CD4-positive, alpha-beta T cell treated with Interleukin-4 for 1 hour (primary cell): ENCODE data around the gene PNMA8C.

Source experiments
- DNase-seq, 2 donors: peaks; one replicate each; pipeline ENCODE4 v3.0.0-alpha.2; 2020 to 2022

Gene PNMA8C

DNA sequence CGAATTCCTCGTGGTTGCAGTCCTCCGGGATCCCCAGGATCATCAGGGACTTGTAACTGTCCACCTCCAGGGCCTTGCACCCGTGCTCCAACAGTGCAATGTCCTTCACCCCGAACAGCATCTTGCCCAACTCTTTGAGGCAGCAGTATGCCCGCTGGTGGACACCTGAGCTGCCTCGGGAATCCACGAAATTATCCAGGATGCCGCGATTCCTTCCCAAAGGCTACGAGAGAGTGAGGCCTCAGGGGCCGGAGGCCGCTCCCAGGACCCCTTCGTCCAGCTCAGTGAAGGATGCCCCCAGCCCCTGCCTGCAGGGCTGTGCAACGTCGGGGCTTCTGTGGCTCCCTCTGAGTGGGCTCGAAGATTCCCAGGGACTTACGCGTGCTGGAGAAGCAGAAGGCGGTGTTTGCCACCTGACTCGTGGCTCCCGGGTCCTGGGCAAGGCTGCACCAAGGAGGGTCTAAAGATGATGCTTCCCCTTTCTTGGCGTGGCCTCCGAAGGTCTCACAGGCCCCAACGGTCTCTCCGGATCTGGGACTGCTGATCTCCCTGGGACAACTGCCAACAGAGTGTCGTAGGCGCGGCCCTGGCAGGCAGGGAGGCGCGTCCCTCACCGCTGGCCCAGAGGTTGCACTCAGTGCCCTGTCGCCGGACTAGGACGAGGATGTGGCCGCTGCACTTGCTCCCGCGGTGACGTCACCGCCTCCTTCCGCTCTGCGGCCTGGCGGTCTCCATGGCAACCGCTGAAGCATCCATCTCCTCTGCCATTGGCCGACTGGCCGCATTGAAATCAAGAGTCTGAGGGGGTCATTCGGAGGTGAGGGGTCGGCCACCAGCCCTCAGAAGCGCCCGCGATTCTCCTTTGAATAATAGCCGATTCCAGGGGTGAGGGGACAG is at the start of gene PNMA8C:
Gene PNMA8C (minus strand): TSS at position 698 of the 897 bp plus-strand sequence. CDS start 577 bp downstream, at position 121.
- DNase-seq: peak; percentile 56 to 78

GRCh38 chr19:46475986-46476385 is 47.2 kb upstream of the PNMA8C start:
- no peak for DNase-seq

GRCh38 chr19:46474211-46474610 is 45.5 kb upstream of the PNMA8C start:
- no peak for DNase-seq

DNA sequence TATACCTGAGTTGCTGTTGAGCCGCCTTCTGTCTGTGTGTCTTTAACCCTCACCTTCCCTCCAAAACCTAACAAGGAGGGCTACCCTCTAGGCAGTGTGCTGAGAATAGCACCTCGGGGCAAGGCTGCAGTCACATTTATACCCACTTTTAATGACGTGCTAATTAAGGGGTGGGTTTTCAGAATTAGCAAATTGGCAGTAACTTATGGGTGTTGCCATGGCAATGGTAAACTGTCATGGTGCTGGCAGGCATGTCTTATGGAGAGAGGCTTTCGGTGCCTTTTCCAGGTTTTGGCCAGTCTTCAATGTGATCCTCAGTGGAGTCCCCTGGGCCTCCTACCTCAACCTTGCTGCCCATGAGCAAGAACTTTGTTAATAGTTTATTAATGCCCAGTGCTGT is 43.9 kb upstream of the PNMA8C start:
- DNase-seq: no peak

DNA sequence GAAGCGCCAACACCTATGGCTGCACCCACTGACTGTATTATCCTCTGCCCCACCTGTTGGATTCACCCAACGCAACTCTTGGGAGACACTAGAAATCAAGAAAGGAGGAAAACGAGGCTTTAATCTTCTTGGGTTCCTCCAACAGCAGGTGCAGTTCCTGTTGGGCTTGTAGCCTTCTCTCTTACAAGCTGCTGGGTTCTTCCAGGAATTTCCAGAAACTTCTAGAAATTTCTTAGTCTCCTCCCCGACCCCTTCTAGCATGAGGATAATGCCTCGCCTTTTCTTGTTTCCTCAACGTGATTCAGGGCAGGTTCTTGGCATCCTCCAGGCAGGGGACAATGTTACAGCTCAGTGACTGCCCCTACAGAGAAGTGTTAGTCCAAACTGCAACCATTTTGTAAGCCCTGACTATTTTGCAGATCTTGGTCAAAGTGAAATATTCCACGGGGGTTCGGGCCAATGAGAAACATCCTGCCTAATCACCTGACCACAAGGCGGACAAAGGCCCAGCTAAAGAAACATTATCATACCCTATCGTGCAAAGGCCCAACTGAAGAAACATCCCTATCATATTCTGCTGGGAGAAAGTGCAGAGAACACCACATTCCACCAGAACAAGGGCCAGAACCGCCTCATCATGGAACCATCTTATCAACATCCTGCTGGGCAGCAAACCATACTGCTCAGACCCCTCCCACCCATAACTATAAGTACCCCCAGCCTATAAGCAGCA is 43.2 kb upstream of the PNMA8C start:
- DNase-seq: no peak

- DNase-seq: peak in 1 of 2 donors; percentile 36
Observed at GRCh38 chr19:46471116-46471733, 42.5 kb upstream of the PNMA8C start, which contains the start of gene PNMA8A. Gene PNMA8A (minus strand): TSS chr19:46471563. CDS start chr19:46471035, 528 bp downstream.

- no peak for DNase-seq
Observed at GRCh38 chr19:46470376-46470775, 41.6 kb upstream of the PNMA8C start.

DNA sequence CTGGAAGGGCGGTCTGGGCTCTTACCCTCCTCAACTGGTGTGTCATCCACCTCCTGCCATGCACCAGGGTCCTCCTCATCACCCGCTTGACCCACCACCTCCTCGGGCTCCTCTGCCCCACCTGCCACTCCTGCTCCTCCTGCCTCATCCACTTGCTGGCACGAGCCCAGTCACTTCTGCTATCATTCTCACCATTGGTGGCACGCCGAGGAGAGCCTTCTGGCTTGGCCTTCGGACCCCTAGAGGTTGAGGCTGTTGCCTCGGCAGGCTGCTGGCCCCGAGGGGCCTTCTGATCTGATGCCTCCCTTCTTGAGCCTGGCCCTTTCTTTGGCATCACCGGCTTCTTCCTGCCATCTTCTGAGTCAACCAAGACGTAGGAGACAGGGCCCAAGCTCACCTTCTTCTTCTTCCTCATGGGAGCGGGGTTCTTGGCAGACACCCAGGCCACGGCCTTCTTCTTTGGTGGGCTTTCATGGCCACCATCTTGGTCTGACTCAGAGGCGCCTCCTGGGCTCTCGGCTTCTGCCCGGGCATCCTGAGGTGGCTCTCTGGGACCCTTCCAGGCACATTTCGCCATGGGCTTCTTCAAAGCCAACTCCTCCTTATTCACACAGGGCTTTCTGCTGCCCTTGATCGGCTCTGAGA is 40.9 kb upstream of the PNMA8C start:
- no peak for DNase-seq

DNA sequence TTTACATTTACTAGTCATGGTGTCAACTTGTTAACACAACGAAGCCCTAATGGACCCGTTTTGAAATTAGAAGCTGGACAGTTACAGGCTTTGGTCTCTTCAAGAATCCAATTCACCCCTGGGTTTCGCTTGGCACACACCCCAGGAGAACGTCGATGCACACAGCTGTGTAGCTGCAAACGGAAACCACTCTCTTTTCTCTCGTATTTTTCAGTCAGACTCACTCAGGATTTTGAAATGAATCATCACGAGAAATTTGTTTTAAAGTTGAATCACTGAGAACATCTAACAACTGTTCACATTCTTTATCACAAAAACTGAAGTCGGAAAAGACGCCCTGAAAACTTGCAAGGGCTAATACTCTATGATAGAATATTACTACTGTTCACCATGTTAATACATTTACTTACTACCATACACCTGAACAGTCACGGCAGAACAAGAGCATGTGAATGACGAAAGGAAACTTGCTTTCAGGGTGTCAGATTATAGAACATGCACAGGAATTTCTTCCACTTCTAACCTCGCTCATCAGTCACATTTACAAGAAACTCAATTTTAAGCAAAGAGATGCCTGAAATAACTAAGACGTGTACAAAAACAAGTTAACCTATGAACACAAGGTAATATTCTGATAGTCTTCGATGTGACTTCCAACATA is 37.9 kb upstream of the PNMA8C start:
- no peak for DNase-seq

- DNase-seq: no peak
Observed at GRCh38 chr19:46463516-46463915, 34.8 kb upstream of the PNMA8C start.

DNA sequence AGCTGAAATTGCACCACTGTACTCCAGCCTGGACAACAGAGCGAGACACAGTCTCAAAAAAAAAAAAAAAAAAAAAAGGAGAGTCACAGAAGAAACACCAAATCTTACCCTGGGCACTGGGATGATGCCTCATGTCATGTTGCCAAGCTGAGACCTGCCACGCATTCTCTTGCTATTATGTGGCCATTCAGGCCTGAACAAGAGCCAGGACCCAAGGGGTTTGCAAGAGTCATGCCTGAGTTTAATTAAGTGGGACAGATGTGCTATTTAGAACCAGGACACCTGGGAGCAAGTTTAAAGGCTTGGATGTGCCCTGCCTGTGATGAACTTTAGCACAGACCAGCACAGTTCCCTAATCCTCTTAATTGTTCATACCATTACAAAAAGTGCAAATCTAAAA is 32.8 kb upstream of the PNMA8C start:
- DNase-seq: no peak

GRCh38 chr19:46460981-46461380 is 32.2 kb upstream of the PNMA8C start:
- no peak for DNase-seq

GRCh38 chr19:46460055-46460454 is 31.3 kb upstream of the PNMA8C start:
- no peak for DNase-seq

DNA sequence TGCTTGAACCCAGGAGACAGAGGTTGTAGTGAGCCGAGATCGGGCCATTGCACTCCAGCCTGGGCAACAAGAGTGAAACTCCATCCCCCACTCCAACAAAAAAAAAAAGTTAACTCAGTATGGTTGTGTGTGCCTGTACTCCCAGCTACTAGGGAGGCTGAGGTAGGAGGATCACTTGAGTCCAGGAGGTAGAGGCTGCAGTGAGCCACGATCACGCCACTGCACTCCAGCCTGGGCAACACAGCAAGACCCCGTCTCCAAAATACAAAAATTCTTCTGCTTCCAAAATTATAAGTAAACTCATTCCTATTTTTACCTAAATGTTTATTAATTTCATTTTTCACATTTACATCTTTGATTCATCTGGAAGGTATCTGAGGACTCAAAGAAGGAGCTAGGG is 28.2 kb upstream of the PNMA8C start:
- DNase-seq: no peak

- DNase-seq: no peak
Observed at GRCh38 chr19:46454244-46454643, 25.5 kb upstream of the PNMA8C start.

- no peak for DNase-seq
Observed at GRCh38 chr19:46453661-46454060, 24.9 kb upstream of the PNMA8C start.

GRCh38 chr19:46452186-46452585 is 23.4 kb upstream of the PNMA8C start:
- DNase-seq: no peak

DNA sequence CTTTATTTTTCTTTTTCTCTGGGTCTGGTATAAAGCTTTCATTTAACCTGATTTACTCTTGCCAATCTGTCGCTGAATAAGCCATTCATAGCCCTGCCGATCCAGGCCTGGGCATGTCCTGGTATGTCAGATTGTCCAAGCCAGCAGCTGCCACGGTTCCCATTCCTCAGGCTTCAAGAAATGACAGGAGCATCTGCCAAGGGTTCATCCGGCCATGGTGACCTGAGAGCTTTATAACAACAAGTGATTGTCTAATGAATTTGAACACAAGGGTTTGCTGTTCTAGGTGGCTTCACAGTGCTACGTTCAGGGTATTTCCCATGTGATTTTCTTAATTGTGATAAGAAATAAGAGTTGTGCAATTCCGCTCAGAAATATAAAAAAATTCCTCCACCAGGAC is 22.6 kb upstream of the PNMA8C start:
- no peak for DNase-seq

DNA sequence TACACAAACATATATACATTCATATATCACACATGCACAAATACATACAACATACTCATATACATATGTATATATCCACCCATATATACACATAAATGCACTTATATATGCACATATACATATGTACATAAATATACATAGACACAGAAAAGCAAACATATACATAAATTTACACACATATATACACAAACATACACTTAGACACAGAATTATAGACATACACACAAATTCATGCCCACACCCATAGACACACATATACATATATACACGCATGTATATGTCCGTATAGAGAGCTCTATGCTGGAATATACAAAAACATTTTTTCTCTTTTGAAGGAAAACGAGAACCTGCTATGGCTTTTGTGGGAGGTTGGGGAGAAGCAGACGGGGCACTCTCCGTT is 22.0 kb upstream of the PNMA8C start:
- no peak for DNase-seq

DNA sequence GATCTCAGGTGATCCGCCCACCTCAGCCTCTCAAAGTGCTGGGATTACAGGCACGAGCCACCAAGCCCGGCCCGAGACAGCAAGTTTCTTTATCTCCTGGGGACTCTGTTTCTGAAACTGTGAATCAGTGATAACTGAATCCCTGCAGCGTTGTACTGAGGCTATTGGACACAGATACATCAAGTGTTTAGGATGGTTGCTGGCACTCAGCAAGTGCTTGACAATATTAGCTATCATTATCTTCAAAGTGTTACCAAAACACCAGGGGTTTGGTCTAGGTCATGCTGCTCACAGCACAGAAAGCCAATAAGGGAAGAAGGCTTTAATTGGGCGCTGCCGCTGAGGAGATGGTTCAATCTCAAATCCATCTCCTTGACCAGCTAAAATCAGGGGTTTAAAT is 20.5 kb upstream of the PNMA8C start:
- no peak for DNase-seq

DNA sequence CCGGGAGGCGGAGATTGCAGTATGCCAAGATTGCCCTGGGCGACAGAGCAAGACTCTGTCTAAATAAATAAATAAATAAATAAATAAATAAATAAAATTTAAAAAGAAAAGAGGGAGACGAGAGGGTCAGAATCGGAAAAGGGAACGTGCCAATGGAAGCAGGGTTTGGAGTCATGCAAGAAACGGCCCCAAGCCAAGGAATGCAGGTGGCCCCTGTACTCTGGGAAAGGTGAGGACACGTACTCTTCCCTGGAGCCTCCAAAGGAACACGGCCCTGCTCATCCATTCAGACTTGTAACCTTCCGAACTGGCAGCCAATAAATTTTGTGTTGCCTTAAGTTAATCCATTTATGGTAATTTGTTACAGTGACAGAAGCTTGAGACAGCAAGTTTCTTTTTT is 19.9 kb upstream of the PNMA8C start:
- DNase-seq: no peak

DNA sequence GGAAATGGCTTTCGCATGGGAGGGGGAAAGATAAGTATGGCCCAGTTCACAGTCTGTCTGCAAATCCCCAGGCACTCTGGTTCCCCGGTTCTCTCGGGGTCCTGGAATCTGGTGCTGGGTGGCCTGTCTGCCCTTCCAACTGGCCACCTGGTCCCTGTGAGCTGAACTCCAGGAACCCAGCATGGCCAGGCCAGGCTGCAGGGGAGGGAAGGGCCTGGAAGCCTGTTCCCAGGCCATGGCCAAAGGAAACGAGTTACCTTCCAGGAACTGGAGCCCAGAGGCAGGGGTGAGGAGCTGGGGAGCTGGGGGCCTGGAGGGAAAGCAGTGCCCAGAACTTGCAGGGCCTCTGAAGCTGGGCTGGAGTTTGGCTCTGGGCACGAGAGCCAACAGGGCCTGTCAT is 19.1 kb upstream of the PNMA8C start:
- no peak for DNase-seq

DNA sequence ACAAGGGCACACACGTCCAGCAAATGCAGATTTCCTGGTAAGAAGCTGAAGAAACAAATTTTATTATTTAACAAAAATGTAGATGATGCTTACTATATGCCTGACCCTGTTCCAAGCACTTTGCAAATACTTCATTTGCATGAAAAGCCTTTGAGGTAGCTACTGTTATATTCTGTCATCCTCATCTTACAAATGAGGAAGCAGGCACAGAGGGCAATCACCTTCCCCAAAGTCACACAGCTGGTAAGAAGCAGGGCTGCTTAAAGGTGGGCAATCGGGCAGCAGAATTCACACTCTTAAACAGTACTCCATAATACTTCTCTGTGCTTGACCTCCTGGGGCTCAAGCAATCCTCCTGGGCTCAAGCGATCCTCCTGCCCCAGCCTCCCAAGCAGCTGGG is 18.3 kb upstream of the PNMA8C start:
- no peak for DNase-seq
